Astrocyte (in vitro differentiated cells and primary cell): ENCODE results near the gene ADAMTS3.

Experiments used
- EZH2 ChIP-seq: IDR thresholded peaks from 2 replicates; pipeline ENCODE4 v1.6.1; 2012; ENCODE audit warnings: mild to moderate bottlenecking, low read length, inconsistent platforms; ENCODE audit not compliant: insufficient read depth
- TF ChIP-seq, protein P1 (sequence below): IDR thresholded peaks from 2 replicates; pipeline ENCODE4 v1.5.1; 2011; ENCODE audit warnings: low read depth, mild to moderate bottlenecking, inconsistent platforms, low read length, moderate library complexity; ENCODE audit not compliant: insufficient read depth

DNA sequence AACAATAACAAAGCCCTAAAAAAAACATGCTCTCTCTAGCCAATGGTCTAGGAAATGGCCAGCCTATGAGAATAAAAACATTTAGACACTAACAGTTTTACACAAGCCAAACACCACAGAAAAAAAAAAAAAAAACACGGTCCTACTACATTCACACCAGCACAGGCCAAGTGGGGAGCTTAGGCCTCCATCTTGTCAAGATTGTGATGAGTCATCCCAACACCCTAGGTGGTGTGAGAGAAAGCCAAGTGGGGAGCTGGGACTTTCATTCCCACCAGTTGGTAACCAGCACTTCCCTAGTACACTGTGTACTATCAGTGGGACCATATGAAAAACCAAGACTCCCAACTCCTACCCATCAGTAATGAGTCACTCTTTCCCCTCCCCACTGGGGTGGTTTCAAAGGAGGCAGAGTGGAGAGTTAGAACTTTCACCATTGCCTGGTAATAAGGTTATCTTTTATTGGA, 95.6 kb downstream of the ADAMTS3 start:
- TF ChIP-seq, protein P1, sequence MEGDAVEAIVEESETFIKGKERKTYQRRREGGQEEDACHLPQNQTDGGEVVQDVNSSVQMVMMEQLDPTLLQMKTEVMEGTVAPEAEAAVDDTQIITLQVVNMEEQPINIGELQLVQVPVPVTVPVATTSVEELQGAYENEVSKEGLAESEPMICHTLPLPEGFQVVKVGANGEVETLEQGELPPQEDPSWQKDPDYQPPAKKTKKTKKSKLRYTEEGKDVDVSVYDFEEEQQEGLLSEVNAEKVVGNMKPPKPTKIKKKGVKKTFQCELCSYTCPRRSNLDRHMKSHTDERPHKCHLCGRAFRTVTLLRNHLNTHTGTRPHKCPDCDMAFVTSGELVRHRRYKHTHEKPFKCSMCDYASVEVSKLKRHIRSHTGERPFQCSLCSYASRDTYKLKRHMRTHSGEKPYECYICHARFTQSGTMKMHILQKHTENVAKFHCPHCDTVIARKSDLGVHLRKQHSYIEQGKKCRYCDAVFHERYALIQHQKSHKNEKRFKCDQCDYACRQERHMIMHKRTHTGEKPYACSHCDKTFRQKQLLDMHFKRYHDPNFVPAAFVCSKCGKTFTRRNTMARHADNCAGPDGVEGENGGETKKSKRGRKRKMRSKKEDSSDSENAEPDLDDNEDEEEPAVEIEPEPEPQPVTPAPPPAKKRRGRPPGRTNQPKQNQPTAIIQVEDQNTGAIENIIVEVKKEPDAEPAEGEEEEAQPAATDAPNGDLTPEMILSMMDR = no peak
- TF ChIP-seq EZH2 = no peak
